Gastrocnemius medialis (tissue), 4 donors: ENCODE results near the gene TTBK1.

Source experiments
- CTCF ChIP-seq, 5 experiments: fragments of 450-650 bp in 3 of 5; fragments of 200-600 bp in 2 of 5; sonication (generic) in 2 of 5; IDR thresholded peaks in 4 of 5; conservative IDR thresholded peaks in 1 of 5; 1 replicate in 4 of 5; 2 replicates in 1 of 5; pipeline ENCODE4 v1.5.1; 2016 to 2019; ENCODE audit warnings: antibody characterized with exemption in 5 of 5, mild to moderate bottlenecking in 3 of 5, moderate library complexity in 3 of 5
- POLR2A ChIP-seq, 2 donors: fragments of 450-650 bp; IDR thresholded peaks; one replicate each; pipeline ENCODE4 v1.6.1; 2017; ENCODE audit warnings: antibody characterized with exemption in 2 of 2, mild to moderate bottlenecking in 2 of 2, moderate library complexity in 2 of 2

GRCh38 chr6:43196337-43196736, 46.9 kb upstream of the TTBK1 start:
- TF ChIP-seq CTCF (IDR thresholded peaks at IDR 0.05 in 4 of 5, conservative IDR thresholded peaks at IDR 0.05 in 1 of 5) (no peak), POLR2A (IDR thresholded peaks at IDR 0.05) (no peak)
